H9 (cell line): ENCODE measurements around the gene SIRT6. TPM values are rescaled to one million over a fixed set of nuclear protein-coding genes. Genes with fewer than 3 reads are reported as not detected.

Experiments
- DNase-seq: peaks from one replicate; pipeline ENCODE4 v3.0.0-alpha.2; 2017
- H2AFZ ChIP-seq: one replicate; pipeline ENCODE4 v1.6.1; 2013; ENCODE audit warnings: mild to moderate bottlenecking, low read length, control low read depth, moderate library complexity
- H2AK5ac ChIP-seq: 2 replicates; pipeline ENCODE4 v1.6.1; 2013; ENCODE audit warnings: low read length, control low read depth, mixed read lengths; ENCODE audit not compliant: insufficient read length
- H2BK120ac ChIP-seq: one replicate; pipeline ENCODE4 v1.6.1; 2013; ENCODE audit warnings: low read depth, mild to moderate bottlenecking, low read length, control low read depth, inconsistent platforms; ENCODE audit not compliant: poor library complexity, severe bottlenecking
- H2BK12ac ChIP-seq: 2 replicates; pipeline ENCODE4 v1.6.1; 2013; ENCODE audit warnings: low read length, control low read depth, mixed read lengths, low read depth; ENCODE audit not compliant: insufficient read length
- H2BK15ac ChIP-seq: 2 replicates; pipeline ENCODE4 v1.6.1; 2013; ENCODE audit warnings: low read depth, low read length, control low read depth
- H2BK20ac ChIP-seq: one replicate; pipeline ENCODE4 v1.6.1; 2013; ENCODE audit warnings: low read depth, mild to moderate bottlenecking, low read length, control low read depth, inconsistent platforms; ENCODE audit not compliant: poor library complexity, severe bottlenecking
- H2BK5ac ChIP-seq: 2 replicates; pipeline ENCODE4 v1.6.1; 2013; ENCODE audit warnings: low read length, control low read depth, mixed read lengths; ENCODE audit not compliant: insufficient read length
- H3K14ac ChIP-seq: 2 replicates; pipeline ENCODE4 v1.6.1; 2013; ENCODE audit warnings: low read length, control low read depth; ENCODE audit not compliant: insufficient read depth
- H3K18ac ChIP-seq: 2 replicates; pipeline ENCODE4 v1.6.1; 2013; ENCODE audit warnings: low read depth, mild to moderate bottlenecking, mixed read lengths, low read length, control low read depth; ENCODE audit not compliant: insufficient read length
- H3K23ac ChIP-seq: 2 replicates; pipeline ENCODE4 v1.6.1; 2013; ENCODE audit warnings: low read length, control low read depth, mixed read lengths, low read depth; ENCODE audit not compliant: insufficient read length
- H3K23me2 ChIP-seq: 2 replicates; pipeline ENCODE4 v1.6.1; 2013; ENCODE audit warnings: low read depth, mild to moderate bottlenecking, mixed read lengths, low read length, control low read depth; ENCODE audit not compliant: insufficient read length, poor library complexity, severe bottlenecking
- H3K27ac ChIP-seq: 2 replicates; pipeline ENCODE4 v1.5.1; 2013; ENCODE audit warnings: low read length, control low read depth, mixed read lengths, low read depth; ENCODE audit not compliant: insufficient read length
- H3K27me3 ChIP-seq: 2 replicates; pipeline ENCODE4 v1.6.1; 2013; ENCODE audit warnings: low read length, control low read depth, inconsistent platforms; ENCODE audit not compliant: insufficient read depth
- H3K4ac ChIP-seq: 2 replicates; pipeline ENCODE4 v1.6.1; 2013; ENCODE audit warnings: low read depth, mild to moderate bottlenecking, control low read depth, inconsistent platforms, low read length, moderate library complexity
- H3K4me1 ChIP-seq: 2 replicates; pipeline ENCODE4 v1.6.1; 2013; ENCODE audit warnings: low read length, control low read depth, inconsistent platforms; ENCODE audit not compliant: insufficient read depth
- H3K4me2 ChIP-seq: 2 replicates; pipeline ENCODE4 v1.6.1; 2013; ENCODE audit warnings: low read length, control low read depth, mixed read lengths; ENCODE audit not compliant: insufficient read length, insufficient read depth
- H3K56ac ChIP-seq: 2 replicates; pipeline ENCODE4 v1.6.1; 2013; ENCODE audit warnings: low read depth, mild to moderate bottlenecking, mixed read lengths, low read length, control low read depth; ENCODE audit not compliant: insufficient read length
- H3K79me1 ChIP-seq: 2 replicates; pipeline ENCODE4 v1.6.1; 2013; ENCODE audit warnings: low read depth, mild to moderate bottlenecking, moderate library complexity, low read length, control low read depth, inconsistent platforms; ENCODE audit not compliant: insufficient read depth, poor library complexity, severe bottlenecking
- H3K79me2 ChIP-seq: 2 replicates; pipeline ENCODE4 v1.6.1; 2013; ENCODE audit warnings: low read length, control low read depth, inconsistent platforms; ENCODE audit not compliant: insufficient read depth
- H3K9ac ChIP-seq: 2 replicates; pipeline ENCODE4 v1.6.1; 2013; ENCODE audit warnings: low read length, control low read depth, mixed read lengths; ENCODE audit not compliant: insufficient read length; ENCODE audit errors: extremely low read depth
- H3K9me3 ChIP-seq: one replicate; pipeline ENCODE4 v1.6.1; 2013; ENCODE audit warnings: low read depth, low read length, inconsistent platforms; ENCODE audit not compliant: control insufficient read depth
- H3T11ph ChIP-seq: one replicate; pipeline ENCODE4 v1.6.1; 2013; ENCODE audit warnings: mild to moderate bottlenecking, low read length, control low read depth, inconsistent platforms
- H4K20me1 ChIP-seq: one replicate; pipeline ENCODE4 v1.6.1; 2013; ENCODE audit not compliant: control insufficient read depth, insufficient read length, insufficient read depth
- H4K5ac ChIP-seq: 2 replicates; pipeline ENCODE4 v1.6.1; 2013; ENCODE audit warnings: low read depth, mild to moderate bottlenecking, mixed read lengths, low read length, control low read depth; ENCODE audit not compliant: insufficient read length
- H4K8ac ChIP-seq: replicated peaks from 2 replicates; pipeline ENCODE4 v1.6.1; 2013; ENCODE audit warnings: low read length, control low read depth, mixed read lengths, low read depth; ENCODE audit not compliant: insufficient read length
- H4K91ac ChIP-seq: 2 replicates; pipeline ENCODE4 v1.6.1; 2013; ENCODE audit warnings: low read depth, mild to moderate bottlenecking, moderate library complexity, mixed read lengths, low read length, control low read depth; ENCODE audit not compliant: insufficient read length
- H3K27ac Mint-ChIP-seq, 3 experiments: 2 replicates in 2 of 3; 3 replicates in 1 of 3; pipeline ENCODE4 v1.8.0; 2020 to 2021; ENCODE audit warnings: mixed read lengths in 3 of 3, mild to moderate bottlenecking in 1 of 3, moderate library complexity in 1 of 3
- H3K27me3 Mint-ChIP-seq: 2 replicates; pipeline ENCODE4 v1.8.0; 2021; ENCODE audit warnings: low read depth, mild to moderate bottlenecking, moderate library complexity, mixed read lengths
- H3K36me3 Mint-ChIP-seq, 3 experiments: 2 replicates in 2 of 3; 3 replicates in 1 of 3; pipeline ENCODE4 v1.8.0; 2020 to 2021; ENCODE audit warnings: low read depth in 3 of 3, mixed read lengths in 3 of 3; ENCODE audit not compliant: insufficient read depth in 1 of 3
- H3K4me1 Mint-ChIP-seq, 2 experiments: 2 replicates each; pipeline ENCODE4 v1.8.0; 2020; ENCODE audit warnings: mixed read lengths in 2 of 2
- H3K4me3 Mint-ChIP-seq, 2 experiments: 2 replicates in 1 of 2; 3 replicates in 1 of 2; pipeline ENCODE4 v1.8.0; 2020 to 2021; ENCODE audit warnings: mild to moderate bottlenecking in 2 of 2, mixed read lengths in 2 of 2, moderate library complexity in 1 of 2
- H3K9me3 Mint-ChIP-seq, 2 experiments: 2 replicates in 1 of 2; 3 replicates in 1 of 2; pipeline ENCODE4 v1.8.0; 2020; ENCODE audit warnings: mild to moderate bottlenecking in 2 of 2, mixed read lengths in 2 of 2, moderate library complexity in 1 of 2
- CTCF ChIP-seq: fragments of 200-600 bp; sonication (generic); conservative IDR thresholded peaks from 3 replicates; pipeline ENCODE4 v1.8.0; 2021; ENCODE audit warnings: antibody characterized with exemption, mild to moderate bottlenecking
- WGBS: extraction: QIAGEN DNeasy Blood & Tissue Kit; methylation state at CpG from one replicate; pipeline ENCODE4 v1.1.7; 2013; ENCODE audit warnings: missing lambda C conversion rate, low lambda C conversion rate, mixed read lengths; ENCODE audit not compliant: insufficient read length; ENCODE audit errors: extremely low coverage; 5-methylcytosine and 5-hydroxymethylcytosine counted together
- total RNA-seq: library from RNA; stranded (reverse); gene quantifications from 2 replicates; pipeline ENCODE4 v1.2.1, GENCODE V29; 2021

SIRT6 gene
- total RNA-seq, 1 experiment from 2014 or later, result 24.9 TPM

GRCh38 chr19:4157164-4157563 is 25.2 kb downstream of the SIRT6 start:
- Histone ChIP-seq H2AK5ac (no peak overlapping the region), H3K14ac (no peak overlapping the region), H3K23ac (no peak overlapping the region), H3K79me2 (no peaks in the 10 kb centered on the region), H2BK5ac (no peak overlapping the region), H3K4me1 (no peaks in the 10 kb centered on the region), H3K79me1 (no peaks in the 10 kb centered on the region), H4K8ac (no peak overlapping the region), H2BK12ac (no peak overlapping the region), H2AFZ (no peak overlapping the region), H2BK15ac (no peak overlapping the region), H3T11ph (no peak overlapping the region), H4K20me1 (no peaks in the 10 kb centered on the region), H3K23me2 (no peaks in the 10 kb centered on the region), H3K4ac (no peak overlapping the region), H4K91ac (no peak overlapping the region), H3K56ac (no peak overlapping the region), H3K9ac (no peak overlapping the region), H3K9me3 (no peaks in the 10 kb centered on the region), H4K5ac (no peak overlapping the region), H3K4me2 (no peak overlapping the region), H3K27ac (no peak overlapping the region), H2BK120ac (no peak overlapping the region), H3K27me3 (no peaks in the 10 kb centered on the region), H2BK20ac (no peak overlapping the region), H3K18ac (no peak overlapping the region)
- peaks cover 0 to 4% of the 10 kb centered on the region in 2 experiments; a peak in 2 of 4 replicates for H3K4me1 Mint-ChIP-seq
- no CpG with 5 or more reads among the region's 6 CpGs for WGBS
- TF ChIP-seq CTCF, result no peak
- peaks cover 36% of the 10 kb centered on the region for H3K27me3 Mint-ChIP-seq
- H3K4me3 Mint-ChIP-seq, result no peak overlapping the region
- H3K27ac Mint-ChIP-seq, result no peak overlapping the region
- DNase-seq, result no peak
- H3K9me3 Mint-ChIP-seq, result no peaks in the 10 kb centered on the region
- H3K36me3 Mint-ChIP-seq, result no peaks in the 10 kb centered on the region
